Endothelial cell of umbilical vein (primary cell): ENCODE results near the gene RILPL1. TPM values are rescaled to one million over a fixed set of nuclear protein-coding genes. Genes with fewer than 3 reads are reported as not detected.

Source experiments
- BruUV-seq: library from RNA; stranded (reverse); fragments of 400-500 nt; replicated peaks from 2 replicates; lab custom pipeline; 2021; lab: Mats Ljungman, UMichigan
- CTCF ChIA-PET: fragments of 300-600, 350-600 bp; sonication (Branson Sonifier 250); formaldehyde crosslinking; loops from one replicate; lab custom pipeline; 2021; ENCODE audit warnings: antibody characterized with exemption, inconsistent platforms; lab: Charles Lee
- POLR2A ChIA-PET: fragments of 300-600, 350-600 bp; sonication (Branson Sonifier 250); formaldehyde crosslinking; loops from one replicate; lab custom pipeline; 2021; ENCODE audit warnings: antibody characterized with exemption, inconsistent platforms; lab: Charles Lee
- DNase-seq: peaks from one replicate; pipeline ENCODE4 v3.0.0-alpha.2; 2011; ENCODE audit warnings: low read depth, low spot score
- FAIRE-seq: peaks from 2 replicates; lab custom pipeline; 2011; peaks lifted over from hg19 to GRCh38; lab: Jason Lieb, UNC
- H2AFZ ChIP-seq: 2 replicates; pipeline ENCODE4 v1.6.0; 2012; ENCODE audit warnings: low read depth, low read length, control low read depth, inconsistent platforms
- H3K27ac ChIP-seq: 2 replicates; pipeline ENCODE4 v1.5.1; 2011; ENCODE audit warnings: low read depth, mild to moderate bottlenecking, control low read depth, low read length, moderate library complexity; ENCODE audit not compliant: insufficient read depth
- H3K27me3 ChIP-seq, 2 experiments: 2 replicates each; pipeline versions ENCODE4 v1.6.0 to v1.6.1; 2011; ENCODE audit warnings: low read length in 2 of 2, mixed read lengths in 1 of 2; ENCODE audit not compliant: control insufficient read depth in 2 of 2, insufficient read depth in 2 of 2
- H3K36me3 ChIP-seq, 2 experiments: 2 replicates in 1 of 2; 3 replicates in 1 of 2; pipeline ENCODE4 v1.5.1; 2011; ENCODE audit warnings: low read length in 2 of 2, mild to moderate bottlenecking in 1 of 2, moderate library complexity in 1 of 2; ENCODE audit not compliant: control insufficient read depth in 2 of 2, insufficient read depth in 2 of 2; ENCODE audit errors: extremely low read depth in 1 of 2
- H3K4me1 ChIP-seq: 3 replicates; pipeline ENCODE4 v1.5.1; 2011; ENCODE audit warnings: mild to moderate bottlenecking, low read length; ENCODE audit not compliant: control insufficient read depth, insufficient read depth; ENCODE audit errors: extremely low read depth
- H3K4me2 ChIP-seq: 2 replicates; pipeline ENCODE4 v1.6.1; 2011; ENCODE audit warnings: low read length, control low read depth, mixed read lengths; ENCODE audit not compliant: insufficient read depth
- H3K4me3 ChIP-seq, 3 experiments: fragments of 200-600 bp in 1 of 3; sonication (generic), shearing (Covaris generic) in 1 of 3; replicated peaks in 1 of 3; 2 replicates each; pipeline ENCODE4 v1.5.1; 2011 to 2016; ENCODE audit warnings: control low read depth in 3 of 3, low read length in 3 of 3, mild to moderate bottlenecking in 2 of 3, inconsistent platforms in 1 of 3, low read depth in 1 of 3, moderate library complexity in 1 of 3; ENCODE audit not compliant: insufficient read depth in 1 of 3
- H3K79me2 ChIP-seq: 2 replicates; pipeline ENCODE4 v1.6.0; 2012; ENCODE audit warnings: low read length, inconsistent platforms; ENCODE audit not compliant: control insufficient read depth, insufficient read depth
- H3K9ac ChIP-seq: replicated peaks from 2 replicates; pipeline ENCODE3; 2011; ENCODE audit warnings: low read length, control low read depth; ENCODE audit not compliant: insufficient read depth; ENCODE audit errors: extremely low read depth
- H3K9me1 ChIP-seq: replicated peaks from 3 replicates; pipeline ENCODE4 v1.6.0; 2011; ENCODE audit warnings: mild to moderate bottlenecking, low read length; ENCODE audit not compliant: control insufficient read depth, insufficient read depth; ENCODE audit errors: extremely low read depth
- H3K9me3 ChIP-seq: replicated peaks from 2 replicates; pipeline ENCODE4 v1.5.1; 2012; ENCODE audit warnings: low read length, inconsistent platforms; ENCODE audit not compliant: control insufficient read depth, insufficient read depth
- H4K20me1 ChIP-seq: replicated peaks from 2 replicates; pipeline ENCODE3; 2011; ENCODE audit warnings: mild to moderate bottlenecking, low read length; ENCODE audit not compliant: control insufficient read depth, insufficient read depth; ENCODE audit errors: extremely low read depth
- EZH2 ChIP-seq: IDR thresholded peaks from 2 replicates; pipeline ENCODE4 v1.6.1; 2012; ENCODE audit warnings: borderline replicate concordance, low read depth, mild to moderate bottlenecking, moderate library complexity, low read length, inconsistent platforms; ENCODE audit not compliant: severe bottlenecking
- FOS ChIP-seq: IDR thresholded peaks from 2 replicates; pipeline ENCODE4 v1.6.1; 2011; ENCODE audit warnings: mild to moderate bottlenecking, low read length, moderate library complexity, borderline replicate concordance; ENCODE audit not compliant: insufficient read depth
- GATA2 ChIP-seq: IDR thresholded peaks from 2 replicates; pipeline ENCODE4 v1.7.0; 2011; ENCODE audit warnings: low read depth, mild to moderate bottlenecking, moderate library complexity, mixed read lengths, low read length; ENCODE audit not compliant: insufficient read length, insufficient read depth
- JUN ChIP-seq: IDR thresholded peaks from 2 replicates; pipeline ENCODE4 v1.6.1; 2011; ENCODE audit warnings: borderline replicate concordance, low read depth; ENCODE audit not compliant: insufficient read length, insufficient read depth
- MYC ChIP-seq: IDR thresholded peaks from one replicate; pipeline ENCODE4 v1.6.1; 2011; ENCODE audit warnings: mild to moderate bottlenecking, low read depth, low read length
- POLR2A ChIP-seq: IDR thresholded peaks from 2 replicates; pipeline ENCODE4 v1.6.1; 2012; ENCODE audit warnings: low read depth, mild to moderate bottlenecking, control low read depth, low read length
- POLR2AphosphoS5 ChIP-seq: IDR thresholded peaks from 2 replicates; pipeline ENCODE4 v1.6.1; 2012; ENCODE audit warnings: low read depth, mild to moderate bottlenecking, control low read depth, low read length, moderate library complexity; ENCODE audit not compliant: insufficient read depth
- dilution Hi-C: fragments of 300-500 bp; cut with MboI; formaldehyde crosslinking; loops from one replicate; pipeline ENCODE4 v1.15.0; 2019; ENCODE audit warnings: low sequenced_read_pairs; ENCODE audit not compliant: extremely low pct_ligation_motif_present
- intact Hi-C: fragments of 100-400 bp; cut with micrococcal nuclease; formaldehyde crosslinking; loops from one replicate; pipeline ENCODE4 v1.10.0; 2022
- polyA plus RNA-seq, 4 experiments: library from polyadenylated mRNA; depleted of rRNA in 3 of 4; stranded (reverse) in 3 of 4; unstranded in 1 of 4; fragments of >200 nt; gene quantifications; 2 replicates each; pipeline versions ENCODE4 v1.2.1 to v1.2.3, GENCODE V29; 2011 to 2012; ENCODE audit warnings: missing spikeins in 1 of 4
- total RNA-seq: library from RNA; stranded (reverse); gene quantifications from 2 replicates; pipeline ENCODE4 v1.2.3, GENCODE V29; 2021
- TF ChIP-seq, protein P1 (sequence below), 2 donors: IDR thresholded peaks; 1 replicate in 1 of 2; 2 replicates in 1 of 2; pipeline ENCODE4 v1.5.1; 2011; ENCODE audit warnings: low read length in 2 of 2, mild to moderate bottlenecking in 2 of 2, moderate library complexity in 2 of 2, control low read depth in 1 of 2, inconsistent platforms in 1 of 2, low read depth in 1 of 2; ENCODE audit not compliant: insufficient read depth in 1 of 2; ENCODE audit errors: extremely low read depth in 1 of 2
- TF ChIP-seq, protein P2 (sequence below): IDR thresholded peaks from 2 replicates; pipeline ENCODE4 v1.6.1; 2011; ENCODE audit not compliant: insufficient read depth, insufficient read length

Gene RILPL1
- total and polyA plus RNA-seq, 2 donors (not counting 3 experiments of a cell fraction or from before 2014, with no cell fraction given): 30.4 to 34.3 TPM

DNA sequence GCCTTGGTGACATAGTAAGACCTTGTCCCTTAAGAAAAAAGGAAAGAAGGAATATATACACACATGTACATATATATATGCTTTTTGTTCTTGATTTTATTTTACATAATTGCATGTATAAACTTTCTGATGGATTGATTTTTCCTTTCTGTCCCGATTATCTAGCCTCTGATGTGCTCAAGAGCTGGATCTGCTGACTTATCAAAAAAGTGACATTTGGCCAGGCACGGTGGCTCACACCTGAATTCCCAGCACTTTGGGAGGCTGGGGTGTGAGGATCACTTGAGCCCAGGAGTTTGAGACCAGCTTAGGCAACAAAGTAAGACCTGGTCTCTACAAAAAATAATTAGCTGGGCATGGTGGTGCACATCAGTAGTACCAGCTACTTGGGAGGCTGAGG lies 63.5 kb downstream of the RILPL1 start:
- POLR2A ChIA-PET: no interaction called here
- Histone ChIP-seq H3K79me2 (peaks cover 6% of the 10 kb centered on the region), H3K36me3 (peaks cover 10 to 14% of the 10 kb centered on the region in 2 experiments), H3K9me3 (no peaks in the 10 kb centered on the region), H3K9ac (no peak overlapping the region), H2AFZ (no peak overlapping the region), H3K4me2 (no peak overlapping the region), H3K27ac (no peak overlapping the region), H3K9me1 (no peaks in the 10 kb centered on the region), H4K20me1 (no peaks in the 10 kb centered on the region), H3K4me1 (no peaks in the 10 kb centered on the region), H3K4me3 (no peak overlapping the region), H3K27me3 (no peaks in the 10 kb centered on the region)
- TF ChIP-seq MYC: no peak
- no peak for TF ChIP-seq FOS
- TF ChIP-seq, protein P1, sequence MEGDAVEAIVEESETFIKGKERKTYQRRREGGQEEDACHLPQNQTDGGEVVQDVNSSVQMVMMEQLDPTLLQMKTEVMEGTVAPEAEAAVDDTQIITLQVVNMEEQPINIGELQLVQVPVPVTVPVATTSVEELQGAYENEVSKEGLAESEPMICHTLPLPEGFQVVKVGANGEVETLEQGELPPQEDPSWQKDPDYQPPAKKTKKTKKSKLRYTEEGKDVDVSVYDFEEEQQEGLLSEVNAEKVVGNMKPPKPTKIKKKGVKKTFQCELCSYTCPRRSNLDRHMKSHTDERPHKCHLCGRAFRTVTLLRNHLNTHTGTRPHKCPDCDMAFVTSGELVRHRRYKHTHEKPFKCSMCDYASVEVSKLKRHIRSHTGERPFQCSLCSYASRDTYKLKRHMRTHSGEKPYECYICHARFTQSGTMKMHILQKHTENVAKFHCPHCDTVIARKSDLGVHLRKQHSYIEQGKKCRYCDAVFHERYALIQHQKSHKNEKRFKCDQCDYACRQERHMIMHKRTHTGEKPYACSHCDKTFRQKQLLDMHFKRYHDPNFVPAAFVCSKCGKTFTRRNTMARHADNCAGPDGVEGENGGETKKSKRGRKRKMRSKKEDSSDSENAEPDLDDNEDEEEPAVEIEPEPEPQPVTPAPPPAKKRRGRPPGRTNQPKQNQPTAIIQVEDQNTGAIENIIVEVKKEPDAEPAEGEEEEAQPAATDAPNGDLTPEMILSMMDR (IDR thresholded peaks at IDR 0.05; ENCODE audit: extremely low read depth in 1 of 2, insufficient read depth in 1 of 2, low read depth in 1 of 2, low read length in 2 of 2): no peak
- TF ChIP-seq GATA2: no peak
- TF ChIP-seq, protein P2, sequence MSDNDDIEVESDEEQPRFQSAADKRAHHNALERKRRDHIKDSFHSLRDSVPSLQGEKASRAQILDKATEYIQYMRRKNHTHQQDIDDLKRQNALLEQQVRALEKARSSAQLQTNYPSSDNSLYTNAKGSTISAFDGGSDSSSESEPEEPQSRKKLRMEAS: no peak
- no peak for TF ChIP-seq POLR2AphosphoS5
- TF ChIP-seq JUN: no peak
- TF ChIP-seq EZH2: no peak
- TF ChIP-seq POLR2A: no peak
- dilution Hi-C loops (no loop called here), intact Hi-C loops (no loop called here)
- FAIRE-seq: no peak
- BruUV-seq: no TSS peak
- no peak for DNase-seq
- CTCF ChIA-PET: interaction anchor here (1.2 kb wide), 1 partner anchor 24 kb away, joined by 4 read pairs; no protein-coding TSS in a partner anchor
